WTC11 (cell line): ENCODE data around the gene ADGRG7. TPM values are rescaled to one million over a fixed set of nuclear protein-coding genes. Genes with fewer than 3 reads are reported as not detected.

Source experiments
- ATAC-seq: fragments of 200-7000 bp; cut with Tn5 transposase; 2 replicates; pipeline ENCODE4 v1.10.0; 2021; ENCODE audit warnings: mild to moderate bottlenecking, moderate library complexity
- CTCF ChIA-PET: fragments of 300-600 bp; sonication (Branson Sonifier 250); formaldehyde crosslinking; loops from one replicate; lab custom pipeline; 2021; ENCODE audit warnings: antibody characterized with exemption; lab: Charles Lee
- POLR2A ChIA-PET: fragments of 350-600 bp; sonication (Branson Sonifier 250); formaldehyde crosslinking; loops from one replicate; lab custom pipeline; 2021; ENCODE audit warnings: antibody characterized with exemption; lab: Charles Lee
- DNase-seq: peaks from one replicate; pipeline ENCODE4 v3.0.0; 2021; ENCODE audit warnings: low spot score
- H3K27ac Mint-ChIP-seq: 2 replicates; pipeline ENCODE4 v1.8.0; 2021; ENCODE audit warnings: mixed read lengths
- H3K27me3 Mint-ChIP-seq: 2 replicates; pipeline ENCODE4 v1.8.0; 2021; ENCODE audit warnings: low read depth, mild to moderate bottlenecking, moderate library complexity, mixed read lengths
- H3K36me3 Mint-ChIP-seq: 2 replicates; pipeline ENCODE4 v1.8.0; 2021; ENCODE audit warnings: mixed read lengths
- H3K4me1 Mint-ChIP-seq: 2 replicates; pipeline ENCODE4 v1.8.0; 2022; ENCODE audit warnings: mixed read lengths
- H3K4me3 Mint-ChIP-seq: 2 replicates; pipeline ENCODE4 v1.8.0; 2021; ENCODE audit warnings: mild to moderate bottlenecking, moderate library complexity, mixed read lengths
- H3K9me3 Mint-ChIP-seq: 2 replicates; pipeline ENCODE4 v1.8.0; 2021; ENCODE audit warnings: mixed read lengths
- ATF6 ChIP-seq: sonication (generic); formaldehyde crosslinking; IDR thresholded peaks from 2 replicates; pipeline ENCODE4 v1.8.1; 2023; ENCODE audit warnings: mild to moderate bottlenecking, missing genetic modification reagents
- CBFB ChIP-seq: sonication (generic); formaldehyde crosslinking; IDR thresholded peaks from 2 replicates; pipeline ENCODE4 v1.8.1; 2022; ENCODE audit warnings: mild to moderate bottlenecking, low read depth, missing genetic modification reagents
- CREB1 ChIP-seq: sonication (generic); formaldehyde crosslinking; IDR thresholded peaks from 2 replicates; pipeline ENCODE4 v1.8.0; 2023; ENCODE audit warnings: mild to moderate bottlenecking, missing genetic modification reagents
- E2F4 ChIP-seq: sonication (generic); formaldehyde crosslinking; IDR thresholded peaks from 2 replicates; pipeline ENCODE4 v1.8.1; 2022; ENCODE audit warnings: low read depth, mild to moderate bottlenecking, moderate library complexity, missing genetic modification reagents, borderline replicate concordance
- E2F5 ChIP-seq: sonication (generic); formaldehyde crosslinking; IDR thresholded peaks from 2 replicates; pipeline ENCODE4 v1.8.1; 2022; ENCODE audit warnings: mild to moderate bottlenecking, moderate library complexity, missing genetic modification reagents
- FOXP1 ChIP-seq: sonication (generic); formaldehyde crosslinking; IDR thresholded peaks from 2 replicates; pipeline ENCODE4 v1.8.0; 2022; ENCODE audit warnings: missing genetic modification reagents, mild to moderate bottlenecking, moderate library complexity, borderline replicate concordance
- GRHL2 ChIP-seq: fragments of 250-450 bp; sonication (Bioruptor Pico); IDR thresholded peaks from 2 replicates; pipeline ENCODE4 v1.8.0; 2022; ENCODE audit warnings: mild to moderate bottlenecking, moderate library complexity; ENCODE audit not compliant: insufficient replicate concordance, severe bottlenecking
- HMGXB4 ChIP-seq: sonication (generic); formaldehyde crosslinking; IDR thresholded peaks from 2 replicates; pipeline ENCODE4 v1.8.1; 2023; ENCODE audit warnings: mild to moderate bottlenecking, moderate library complexity, missing genetic modification reagents
- MYBL2 ChIP-seq: sonication (generic); formaldehyde crosslinking; IDR thresholded peaks from 2 replicates; pipeline ENCODE4 v1.8.1; 2023; ENCODE audit warnings: mild to moderate bottlenecking, moderate library complexity, missing genetic modification reagents
- NFYB ChIP-seq: sonication (generic); formaldehyde crosslinking; conservative IDR thresholded peaks from 2 replicates; pipeline ENCODE4 v1.8.0; 2022; ENCODE audit warnings: low read depth, missing genetic modification reagents
- OVOL2 ChIP-seq: fragments of 250-450 bp; sonication (Bioruptor Pico); IDR thresholded peaks from 2 replicates; pipeline ENCODE4 v1.9.0; 2021; ENCODE audit warnings: mild to moderate bottlenecking, borderline replicate concordance
- SMAD4 ChIP-seq: sonication (generic); formaldehyde crosslinking; IDR thresholded peaks from 2 replicates; pipeline ENCODE4 v1.8.0; 2022; ENCODE audit warnings: mild to moderate bottlenecking, missing genetic modification reagents
- TEAD4 ChIP-seq: sonication (generic); formaldehyde crosslinking; IDR thresholded peaks from 2 replicates; pipeline ENCODE4 v1.8.0; 2022; ENCODE audit warnings: mild to moderate bottlenecking, missing genetic modification reagents
- USF2 ChIP-seq: sonication (generic); formaldehyde crosslinking; IDR thresholded peaks from 2 replicates; pipeline ENCODE4 v1.8.1; 2023; ENCODE audit warnings: mild to moderate bottlenecking, missing genetic modification reagents, moderate library complexity
- ZNF423 ChIP-seq: fragments of 250-450 bp; sonication (Bioruptor Pico); IDR thresholded peaks from 2 replicates; pipeline ENCODE4 v2.1.2; 2022; ENCODE audit warnings: mild to moderate bottlenecking, moderate library complexity
- ZNF671 ChIP-seq: fragments of 250-450 bp; sonication (Bioruptor Pico); IDR thresholded peaks from 2 replicates; pipeline ENCODE4 v1.8.0; 2021; ENCODE audit warnings: mild to moderate bottlenecking
- total RNA-seq: library from RNA; stranded (reverse); gene quantifications from 3 replicates; pipeline ENCODE4 v1.2.3, GENCODE V29; 2021
- TF ChIP-seq, protein P1 (sequence below): fragments of 200-600 bp; IDR thresholded peaks from 2 replicates; pipeline ENCODE4 v1.8.0; 2022; ENCODE audit warnings: antibody characterized with exemption
- TF ChIP-seq, protein P2 (sequence below): sonication (generic); formaldehyde crosslinking; IDR thresholded peaks from 2 replicates; pipeline ENCODE4 v1.8.0; 2023; ENCODE audit warnings: missing genetic modification reagents

Gene ADGRG7
- total RNA-seq, 1 experiment from 2014 or later: not detected

DNA sequence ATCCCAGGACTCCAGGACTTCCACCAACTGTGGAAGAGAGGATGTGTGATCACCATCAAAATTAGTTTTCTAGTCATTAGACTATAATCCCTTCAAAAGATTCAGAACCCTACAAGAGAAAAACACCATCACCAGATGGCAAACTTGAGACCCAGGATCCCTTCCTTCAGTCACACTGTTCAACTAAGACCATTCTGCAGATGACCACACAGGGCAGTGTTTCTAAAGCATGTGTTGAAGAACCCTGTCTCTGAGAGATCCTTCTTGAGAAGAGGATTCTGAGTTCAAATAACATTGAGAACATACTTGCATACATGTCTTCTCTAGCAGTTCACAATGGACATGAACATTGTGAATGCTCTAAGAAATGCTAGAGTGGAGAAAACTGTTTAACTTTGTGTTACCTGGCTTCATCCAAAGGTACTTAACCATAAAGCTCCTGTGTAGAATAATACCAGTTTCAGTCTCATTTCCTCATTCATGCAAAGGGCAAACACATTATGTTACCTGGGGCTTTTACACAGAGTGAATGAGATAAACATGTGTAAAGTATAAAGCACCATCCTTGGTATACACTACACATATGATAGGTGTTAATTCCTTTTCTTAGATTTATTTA, 2.4 kb upstream of the ADGRG7 start:
- H3K4me3 Mint-ChIP-seq: no peak overlapping the region
- ChIA-PET POLR2A (no interaction called here), CTCF (no interaction called here)
- no peaks in the 10 kb centered on the region for H3K27me3 Mint-ChIP-seq
- peaks cover 26% of the 10 kb centered on the region for H3K4me1 Mint-ChIP-seq
- TF ChIP-seq HMGXB4 (CRISPR knock-in tag): no peak
- TF ChIP-seq NFYB (CRISPR knock-in tag): no peak
- no peak for TF ChIP-seq ATF6 (CRISPR knock-in tag)
- no peak for TF ChIP-seq FOXP1 (CRISPR knock-in tag)
- no peak for TF ChIP-seq TEAD4 (CRISPR knock-in tag)
- TF ChIP-seq, protein P1, sequence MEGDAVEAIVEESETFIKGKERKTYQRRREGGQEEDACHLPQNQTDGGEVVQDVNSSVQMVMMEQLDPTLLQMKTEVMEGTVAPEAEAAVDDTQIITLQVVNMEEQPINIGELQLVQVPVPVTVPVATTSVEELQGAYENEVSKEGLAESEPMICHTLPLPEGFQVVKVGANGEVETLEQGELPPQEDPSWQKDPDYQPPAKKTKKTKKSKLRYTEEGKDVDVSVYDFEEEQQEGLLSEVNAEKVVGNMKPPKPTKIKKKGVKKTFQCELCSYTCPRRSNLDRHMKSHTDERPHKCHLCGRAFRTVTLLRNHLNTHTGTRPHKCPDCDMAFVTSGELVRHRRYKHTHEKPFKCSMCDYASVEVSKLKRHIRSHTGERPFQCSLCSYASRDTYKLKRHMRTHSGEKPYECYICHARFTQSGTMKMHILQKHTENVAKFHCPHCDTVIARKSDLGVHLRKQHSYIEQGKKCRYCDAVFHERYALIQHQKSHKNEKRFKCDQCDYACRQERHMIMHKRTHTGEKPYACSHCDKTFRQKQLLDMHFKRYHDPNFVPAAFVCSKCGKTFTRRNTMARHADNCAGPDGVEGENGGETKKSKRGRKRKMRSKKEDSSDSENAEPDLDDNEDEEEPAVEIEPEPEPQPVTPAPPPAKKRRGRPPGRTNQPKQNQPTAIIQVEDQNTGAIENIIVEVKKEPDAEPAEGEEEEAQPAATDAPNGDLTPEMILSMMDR: no peak
- TF ChIP-seq OVOL2 (CRISPR knock-in tag): no peak
- no peak for TF ChIP-seq MYBL2 (CRISPR knock-in tag)
- TF ChIP-seq, protein P2, sequence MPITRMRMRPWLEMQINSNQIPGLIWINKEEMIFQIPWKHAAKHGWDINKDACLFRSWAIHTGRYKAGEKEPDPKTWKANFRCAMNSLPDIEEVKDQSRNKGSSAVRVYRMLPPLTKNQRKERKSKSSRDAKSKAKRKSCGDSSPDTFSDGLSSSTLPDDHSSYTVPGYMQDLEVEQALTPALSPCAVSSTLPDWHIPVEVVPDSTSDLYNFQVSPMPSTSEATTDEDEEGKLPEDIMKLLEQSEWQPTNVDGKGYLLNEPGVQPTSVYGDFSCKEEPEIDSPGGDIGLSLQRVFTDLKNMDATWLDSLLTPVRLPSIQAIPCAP (CRISPR knock-in tag): no peak
- TF ChIP-seq E2F4 (CRISPR knock-in tag): no peak
- no peaks in the 10 kb centered on the region for H3K36me3 Mint-ChIP-seq
- H3K27ac Mint-ChIP-seq: no peak overlapping the region
- 0 out of 2 replicates have a peak, but pooled peaks cover 3% of the 10 kb centered on the region for H3K9me3 Mint-ChIP-seq
- DNase-seq: no peak
- ATAC-seq: no peak

DNA sequence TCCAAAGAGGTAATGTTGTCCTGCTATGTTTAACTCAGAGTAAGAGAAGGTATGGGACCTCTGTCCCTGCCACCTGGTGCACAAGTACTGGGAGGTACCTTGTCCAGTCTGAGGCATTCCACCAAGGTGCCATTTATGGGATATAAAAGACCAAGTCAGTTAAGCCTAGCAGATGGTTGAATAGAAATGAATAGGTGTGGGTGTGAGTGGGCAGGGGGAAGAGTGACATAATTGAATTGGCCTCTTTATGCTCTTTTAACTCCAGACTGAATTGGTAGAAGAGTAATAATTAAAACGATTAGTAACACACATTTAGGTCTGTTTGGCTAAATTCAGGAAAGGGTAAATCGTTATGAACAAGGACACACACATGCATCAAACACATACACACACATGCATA, 562 bp downstream of the ADGRG7 start:
- ATAC-seq (no peak), DNase-seq (no peak)
- CTCF ChIA-PET: interaction anchor here (2.2 kb wide), 1 partner anchor 147 kb away, joined by 8 read pairs; no protein-coding TSS in a partner anchor
- H3K4me1 Mint-ChIP-seq: peaks cover 9% of the 10 kb centered on the region
- H3K9me3 Mint-ChIP-seq: no peaks in the 10 kb centered on the region
- H3K27me3 Mint-ChIP-seq: no peaks in the 10 kb centered on the region
- H3K36me3 Mint-ChIP-seq: no peaks in the 10 kb centered on the region
- no peak overlapping the region for H3K27ac Mint-ChIP-seq
- no peak overlapping the region for H3K4me3 Mint-ChIP-seq
- POLR2A ChIA-PET: no interaction called here
- no peak for TF ChIP-seq USF2
- TF ChIP-seq GRHL2: no peak
- TF ChIP-seq OVOL2 (CRISPR knock-in tag): no peak
- no peak for TF ChIP-seq ZNF671
- TF ChIP-seq CREB1 (CRISPR knock-in tag): no peak
- TF ChIP-seq SMAD4 (CRISPR knock-in tag): no peak
- no peak for TF ChIP-seq TEAD4 (CRISPR knock-in tag)
- TF ChIP-seq HMGXB4 (CRISPR knock-in tag): no peak
- no peak for TF ChIP-seq E2F5 (CRISPR knock-in tag)
- no peak for TF ChIP-seq CBFB (CRISPR knock-in tag)
- TF ChIP-seq ZNF423 (CRISPR knock-in tag): no peak
